ENCODE results near the gene NPEPPS.
"Not testable (repeated sequence)": the region's sequence is repeated elsewhere in the genome, so short reads cannot be mapped to it uniquely, and the experiment has no call there.

The NPEPPS gene

DNA sequence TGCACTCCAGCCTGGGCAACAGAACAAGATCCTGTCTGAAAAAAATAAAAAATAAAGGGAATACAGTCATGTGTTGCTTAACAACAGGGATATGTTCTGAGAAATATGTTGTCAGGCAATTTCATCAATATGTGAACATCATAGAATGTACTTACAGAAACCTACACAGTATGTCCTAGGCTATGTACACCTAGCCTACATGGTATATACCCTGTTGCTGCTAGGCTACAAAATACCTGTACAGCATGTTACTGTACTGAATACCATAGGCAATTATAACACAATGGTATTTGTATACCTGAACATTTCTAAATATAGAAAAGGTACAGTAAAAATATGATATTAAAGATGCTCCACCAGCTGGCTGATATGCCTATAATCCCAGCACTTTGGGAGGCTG lies 62.6 kb downstream of the NPEPPS start:
- not testable (repeated sequence) for ATAC-seq (ENCODE audit: low read depth); H3K4me3 Mint-ChIP-seq; H3K36me3 Mint-ChIP-seq

DNA sequence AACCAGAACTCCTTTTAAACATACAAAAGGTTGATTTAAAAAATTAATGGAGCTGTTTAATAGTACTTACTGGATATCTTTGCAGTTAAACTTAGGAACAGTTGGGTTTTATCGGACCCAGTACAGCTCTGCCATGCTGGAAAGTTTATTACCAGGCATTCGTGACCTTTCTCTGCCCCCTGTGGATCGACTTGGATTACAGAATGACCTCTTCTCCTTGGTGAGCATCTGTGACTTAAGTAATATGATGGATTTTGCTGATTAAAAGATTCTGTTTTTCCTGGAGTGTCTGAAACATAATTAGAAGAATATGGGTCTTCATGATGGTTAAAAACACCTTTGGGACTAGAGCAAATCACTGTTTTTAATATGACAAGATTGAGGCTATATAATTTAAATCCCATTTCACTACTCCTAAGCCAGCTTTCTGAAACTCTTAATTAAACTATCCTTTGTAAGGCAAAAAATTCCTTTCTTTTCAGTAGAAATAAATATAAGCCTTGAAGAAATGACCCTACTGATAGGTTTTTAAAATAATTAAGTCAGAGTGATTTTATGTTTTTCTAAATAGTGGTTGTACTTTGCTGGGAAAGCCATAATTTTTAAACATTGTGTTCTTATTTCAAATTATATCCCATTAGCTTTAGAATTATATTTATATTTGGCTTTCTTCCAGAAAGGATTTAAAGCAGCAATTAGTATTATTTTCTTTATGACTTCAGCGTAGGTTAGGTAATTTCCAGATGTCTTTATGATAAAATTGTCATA lies 73.1 kb downstream of the NPEPPS start:
- Mint-ChIP-seq H3K9me3 (no peaks in the 10 kb centered on the region), H3K4me3 (no peak overlapping the region), H3K27ac (no peak overlapping the region), H3K36me3 (peaks cover 20% of the 10 kb centered on the region), H3K4me1 (no peaks in the 10 kb centered on the region), H3K27me3 (no peaks in the 10 kb centered on the region)
- ATAC-seq (ENCODE audit: low read depth) (no peak), DNase-seq (ENCODE audit: low spot score in 2 of 2) (no peak)

More for the DNA sequence above, 62.6 kb downstream of the NPEPPS start:
- H3K27ac Mint-ChIP-seq; H3K9me3 Mint-ChIP-seq; H3K27me3 Mint-ChIP-seq; DNase-seq (ENCODE audit: low spot score in 2 of 2); H3K4me1 Mint-ChIP-seq: not testable (repeated sequence)

DNA sequence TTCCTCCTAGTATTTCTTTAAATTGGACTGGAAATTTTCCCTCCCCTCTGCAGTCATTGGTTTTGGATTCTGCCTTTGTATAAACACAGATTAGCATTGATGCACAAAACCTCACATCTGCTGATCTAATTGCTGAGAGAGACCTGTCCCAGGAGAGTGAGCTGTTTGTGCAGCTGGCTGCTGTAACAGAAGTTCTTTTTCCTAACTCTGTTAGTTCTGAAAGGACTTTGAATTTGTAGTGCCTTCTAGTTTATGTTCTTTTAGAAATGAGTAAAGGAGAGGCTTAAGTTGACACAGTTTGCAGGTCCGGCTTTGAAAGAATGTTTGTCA lies 73.7 kb downstream of the NPEPPS start:
- Mint-ChIP-seq H3K4me1 (no peaks in the 10 kb centered on the region), H3K27ac (no peak overlapping the region), H3K36me3 (peaks cover 20% of the 10 kb centered on the region), H3K27me3 (no peaks in the 10 kb centered on the region), H3K4me3 (no peak overlapping the region), H3K9me3 (no peaks in the 10 kb centered on the region)
- DNase-seq (ENCODE audit: low spot score in 2 of 2) (no peak), ATAC-seq (ENCODE audit: low read depth) (no peak)

DNA sequence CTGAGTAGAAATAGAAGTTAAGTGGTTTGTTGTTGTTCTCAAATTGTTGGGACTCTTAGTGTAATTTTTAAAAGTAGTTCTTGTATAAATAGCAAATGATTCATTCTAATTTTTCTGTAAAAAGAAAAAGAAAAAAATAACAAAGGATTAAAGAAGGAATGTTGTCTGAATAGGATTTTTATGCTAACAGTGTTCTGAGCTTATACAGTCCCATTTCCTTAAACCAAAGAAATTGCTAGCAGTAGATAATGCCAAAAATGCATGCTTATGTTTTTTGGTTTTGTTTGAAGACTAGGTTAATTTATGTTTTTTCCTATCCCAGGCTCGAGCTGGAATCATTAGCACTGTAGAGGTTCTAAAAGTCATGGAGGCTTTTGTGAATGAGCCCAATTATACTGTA lies 74.1 kb downstream of the NPEPPS start:
- Mint-ChIP-seq H3K4me3 (no peak overlapping the region), H3K9me3 (no peaks in the 10 kb centered on the region), H3K27ac (no peak overlapping the region), H3K4me1 (no peaks in the 10 kb centered on the region), H3K27me3 (no peaks in the 10 kb centered on the region), H3K36me3 (peaks cover 22% of the 10 kb centered on the region)
- ATAC-seq (ENCODE audit: low read depth) (no peak), DNase-seq (ENCODE audit: low spot score in 2 of 2) (no peak)

DNA sequence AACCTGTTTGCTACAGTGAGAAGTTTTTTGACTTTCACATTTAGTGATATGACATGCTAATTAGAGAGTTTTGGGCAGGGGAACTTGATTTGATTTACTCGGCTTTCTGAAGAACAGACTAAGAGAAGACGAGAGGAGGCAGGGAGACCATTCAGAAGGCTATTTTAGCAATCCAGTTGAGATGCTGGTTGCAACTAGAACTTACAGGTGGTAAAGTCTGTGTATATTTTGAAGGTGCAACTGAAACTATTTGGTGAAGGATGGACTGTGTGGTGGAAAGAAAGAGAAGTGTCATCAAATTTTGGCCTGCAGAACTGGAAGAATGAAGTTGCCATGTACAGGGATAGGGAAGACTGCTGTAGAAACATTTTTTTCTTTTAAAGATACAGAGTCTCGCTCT lies 76.6 kb downstream of the NPEPPS start:
- H3K4me3 Mint-ChIP-seq, result no peak overlapping the region
- H3K9me3 Mint-ChIP-seq, result no peaks in the 10 kb centered on the region
- H3K27me3 Mint-ChIP-seq, result no peaks in the 10 kb centered on the region
- H3K4me1 Mint-ChIP-seq, result no peaks in the 10 kb centered on the region
- H3K27ac Mint-ChIP-seq, result peak overlapping the region; percentile 9
- ATAC-seq (ENCODE audit: low read depth), result no peak
- H3K36me3 Mint-ChIP-seq, result peaks cover 21% of the 10 kb centered on the region
- no peak for DNase-seq (ENCODE audit: low spot score in 2 of 2)

DNA sequence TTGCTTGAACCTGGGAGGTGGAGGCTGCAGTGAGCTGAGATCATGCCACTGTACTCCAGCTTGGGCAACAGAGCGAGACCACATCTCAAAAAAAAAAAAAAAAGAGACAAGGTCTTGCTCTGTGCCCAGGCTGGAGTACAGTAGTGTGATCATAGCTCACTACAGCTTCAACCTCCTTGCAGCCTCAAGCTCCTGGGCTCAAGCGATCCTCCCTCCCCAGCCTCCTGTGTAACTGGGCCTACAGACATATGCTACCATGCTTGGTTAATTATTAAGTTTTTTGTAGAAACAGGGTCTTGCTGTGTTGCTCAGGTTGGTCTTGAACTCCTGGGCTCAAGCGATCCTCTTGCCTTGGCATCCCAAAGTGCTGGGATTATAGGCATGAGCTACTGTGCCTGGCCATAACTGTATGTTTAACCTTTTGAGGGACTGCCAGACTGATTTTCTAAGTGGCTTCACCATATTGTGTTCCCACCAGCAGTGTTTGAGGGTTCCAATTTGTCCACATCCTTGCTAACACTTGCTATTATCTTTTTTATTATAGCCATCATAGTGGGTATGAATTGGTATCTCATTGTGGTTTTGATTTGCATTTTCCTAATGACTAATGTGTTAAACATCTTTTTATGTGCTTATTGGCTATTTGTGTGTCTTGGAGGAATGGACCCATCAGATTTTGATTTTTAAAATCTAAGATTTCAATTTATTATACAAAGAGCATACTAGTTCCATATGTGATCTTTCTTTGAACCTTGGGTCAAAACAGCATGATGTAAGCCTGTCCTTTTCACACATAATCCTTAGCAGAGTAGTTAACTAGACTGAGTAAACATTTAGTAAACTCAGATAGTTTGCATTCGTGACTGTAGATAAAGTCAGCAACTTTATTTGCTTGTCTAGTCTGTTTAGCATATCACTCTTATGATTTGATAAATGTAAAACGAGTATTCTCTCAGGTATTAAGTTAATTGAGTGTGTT lies 80.8 kb downstream of the NPEPPS start:
- no peaks in the 10 kb centered on the region for H3K4me1 Mint-ChIP-seq
- DNase-seq (ENCODE audit: low spot score in 2 of 2) (no peak), ATAC-seq (ENCODE audit: low read depth) (no peak)
- H3K4me3 Mint-ChIP-seq, result no peak overlapping the region
- no peaks in the 10 kb centered on the region for H3K9me3 Mint-ChIP-seq
- no peak overlapping the region for H3K27ac Mint-ChIP-seq
- peaks cover 17% of the 10 kb centered on the region for H3K36me3 Mint-ChIP-seq
- H3K27me3 Mint-ChIP-seq, result no peaks in the 10 kb centered on the region

DNA sequence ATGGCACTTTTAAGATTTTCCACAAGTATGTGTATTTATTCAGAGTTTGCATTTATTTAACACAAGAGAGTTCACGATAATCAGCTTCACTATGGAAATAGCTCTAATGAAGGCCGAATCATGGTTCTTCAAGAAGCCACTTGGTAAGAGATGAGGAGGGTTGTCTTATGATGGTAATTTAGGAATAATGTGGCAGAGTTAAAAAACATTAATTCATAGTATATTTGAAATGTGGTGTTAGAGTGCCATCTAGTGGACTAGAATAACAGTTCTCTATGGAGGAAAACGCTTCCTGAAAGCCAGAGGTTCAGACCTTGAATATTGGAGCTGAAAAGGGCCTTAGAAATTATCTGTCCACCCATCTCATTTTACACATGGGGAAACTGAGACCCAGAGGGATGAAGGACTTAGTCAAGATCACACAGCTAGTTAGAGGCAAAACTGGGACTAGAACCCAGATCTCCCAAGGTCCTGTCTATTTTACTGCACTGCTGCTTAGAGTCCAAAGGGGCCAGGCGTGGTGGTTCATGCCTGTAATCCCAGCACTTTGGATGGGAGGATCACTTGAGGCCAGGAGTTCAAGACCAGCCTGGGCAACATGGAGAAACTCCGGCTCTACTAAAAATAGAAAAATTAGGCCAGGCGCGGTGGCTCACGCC lies 85.0 kb downstream of the NPEPPS start:
- Mint-ChIP-seq H3K4me3 (no peak overlapping the region), H3K36me3 (peaks cover 11% of the 10 kb centered on the region), H3K4me1 (no peaks in the 10 kb centered on the region), H3K27me3 (no peaks in the 10 kb centered on the region), H3K27ac (no peak overlapping the region), H3K9me3 (no peaks in the 10 kb centered on the region)
- DNase-seq (ENCODE audit: low spot score in 2 of 2), result peak in 1 of 2 donors; percentile 48
- ATAC-seq (ENCODE audit: low read depth), result peak; percentile 50

DNA sequence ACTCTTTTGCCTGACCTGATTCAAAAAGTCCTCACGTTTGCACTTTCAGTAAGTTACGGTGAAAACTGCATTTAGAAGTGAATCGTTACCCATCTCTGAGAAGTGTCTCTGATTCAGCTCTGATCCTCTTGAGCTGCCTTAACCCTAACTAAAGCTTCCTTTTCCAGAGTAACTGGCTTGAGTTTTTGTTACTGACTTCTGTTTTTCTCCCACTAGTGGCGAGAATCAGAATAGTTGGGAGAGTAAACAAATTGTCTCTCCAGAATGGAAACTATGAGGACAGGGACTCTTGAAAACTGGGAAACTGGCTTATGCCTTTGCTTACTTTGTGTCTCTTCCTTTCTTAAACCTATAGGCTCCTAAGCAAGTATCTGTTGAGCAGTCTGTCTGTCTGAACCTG lies 87.5 kb downstream of the NPEPPS start:
- H3K4me1 Mint-ChIP-seq, result no peaks in the 10 kb centered on the region
- H3K36me3 Mint-ChIP-seq, result peaks cover 12% of the 10 kb centered on the region
- no peak overlapping the region for H3K4me3 Mint-ChIP-seq
- H3K27me3 Mint-ChIP-seq, result no peaks in the 10 kb centered on the region
- no peaks in the 10 kb centered on the region for H3K9me3 Mint-ChIP-seq
- DNase-seq (ENCODE audit: low spot score in 2 of 2) (no peak), ATAC-seq (ENCODE audit: low read depth) (no peak)
- H3K27ac Mint-ChIP-seq, result peak overlapping the region; percentile 18

DNA sequence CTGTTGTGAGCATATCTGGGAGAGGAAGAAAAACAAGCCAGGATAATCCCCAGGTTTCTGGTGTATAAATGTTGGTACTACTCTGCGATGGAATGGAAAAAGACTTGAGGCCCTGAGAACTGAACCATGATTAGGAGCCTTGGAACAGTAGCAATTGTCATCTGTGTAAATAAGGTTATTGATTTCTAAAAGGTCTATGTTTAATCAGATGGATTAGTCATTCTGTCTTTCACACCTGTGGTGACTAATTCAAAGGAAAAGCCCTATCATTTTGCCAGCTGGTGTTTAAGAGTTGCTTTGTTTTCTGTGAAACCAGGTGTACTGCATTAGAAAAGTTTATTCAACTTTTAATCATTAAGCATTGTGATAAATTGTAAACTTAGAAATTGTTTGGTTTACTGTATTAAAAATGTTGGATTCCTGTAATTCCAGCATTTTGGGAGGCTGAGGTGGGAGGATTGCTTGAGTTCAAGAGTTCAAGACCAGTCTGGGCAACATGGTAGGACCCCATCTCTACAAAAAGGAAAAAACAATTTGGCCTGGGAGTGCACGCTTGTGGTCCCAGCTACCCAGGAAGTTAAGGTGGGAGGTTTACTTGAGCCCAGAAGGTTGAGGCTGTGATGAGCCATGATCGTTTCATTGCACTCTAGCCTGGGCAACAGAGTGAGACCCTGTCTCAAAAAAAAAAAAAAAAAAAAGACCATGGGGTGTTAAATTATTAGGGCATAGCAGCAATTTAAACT lies 89.8 kb downstream of the NPEPPS start:
- no peak for DNase-seq (ENCODE audit: low spot score in 2 of 2)
- peaks cover 16% of the 10 kb centered on the region for H3K36me3 Mint-ChIP-seq
- H3K27ac Mint-ChIP-seq, result peak overlapping the region; percentile 13
- no peaks in the 10 kb centered on the region for H3K9me3 Mint-ChIP-seq
- no peaks in the 10 kb centered on the region for H3K27me3 Mint-ChIP-seq
- H3K4me3 Mint-ChIP-seq, result no peak overlapping the region
- H3K4me1 Mint-ChIP-seq, result no peaks in the 10 kb centered on the region
- no peak for ATAC-seq (ENCODE audit: low read depth)

DNA sequence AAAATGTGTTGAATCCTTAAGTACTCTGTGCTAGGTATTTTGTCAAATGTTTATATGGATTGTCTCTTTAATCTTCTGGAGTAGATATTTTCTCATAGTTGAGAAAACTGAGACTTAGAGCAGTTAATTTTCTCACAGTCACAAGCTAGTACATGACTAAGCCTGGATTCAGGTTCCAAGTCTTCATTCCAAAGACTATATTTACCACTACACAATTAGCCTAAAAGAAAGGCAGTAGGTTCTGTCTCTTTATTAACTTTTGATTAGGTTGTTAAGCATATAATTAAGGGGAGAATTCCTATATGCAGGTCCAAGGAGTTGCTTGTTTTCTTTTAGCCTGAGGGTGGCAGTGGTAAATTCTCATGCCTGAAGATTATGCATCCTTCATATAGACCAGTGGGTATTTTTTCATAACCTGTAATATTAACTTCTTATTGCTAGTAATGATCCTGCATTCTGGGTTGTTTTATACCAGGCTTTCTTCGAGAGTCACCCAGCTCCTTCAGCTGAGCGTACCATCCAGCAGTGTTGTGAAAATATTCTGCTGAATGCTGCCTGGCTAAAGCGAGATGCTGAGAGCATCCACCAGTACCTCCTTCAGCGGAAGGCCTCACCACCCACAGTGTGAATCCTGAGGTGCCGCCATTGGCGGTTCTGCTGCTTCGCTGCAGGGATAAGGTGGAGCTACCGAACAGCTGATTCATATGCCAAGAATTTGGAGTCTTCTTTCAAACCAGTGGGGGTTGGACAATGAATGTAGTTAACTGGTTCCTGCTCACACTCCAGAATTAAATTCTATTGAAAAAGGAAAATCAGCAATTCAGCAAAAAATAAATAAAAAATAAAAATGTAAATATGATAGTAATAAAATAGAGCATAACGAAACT lies 90.6 kb downstream of the NPEPPS start:
- Mint-ChIP-seq H3K27ac (no peak overlapping the region), H3K4me3 (no peak overlapping the region), H3K36me3 (peaks cover 16% of the 10 kb centered on the region), H3K9me3 (no peaks in the 10 kb centered on the region), H3K27me3 (no peaks in the 10 kb centered on the region), H3K4me1 (no peaks in the 10 kb centered on the region)
- DNase-seq (ENCODE audit: low spot score in 2 of 2), result no peak
- no peak for ATAC-seq (ENCODE audit: low read depth)

DNA sequence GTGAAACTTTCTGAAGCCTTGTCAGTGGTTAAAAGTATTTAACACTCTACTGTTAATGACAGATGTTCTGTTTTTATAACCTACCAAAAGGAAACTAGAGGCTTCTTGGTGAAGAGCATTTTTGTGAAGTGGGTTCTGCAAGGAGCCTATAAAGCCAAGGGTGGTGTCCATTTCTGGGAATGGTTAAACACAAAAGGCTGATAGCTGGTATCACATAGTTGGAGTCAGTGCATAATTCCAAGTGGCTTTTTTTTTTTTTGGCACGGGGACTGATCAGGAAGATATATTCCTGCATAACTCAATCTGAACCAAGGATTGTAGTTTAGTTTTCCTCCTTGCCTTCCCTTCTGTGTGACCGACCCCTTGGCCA lies 91.3 kb downstream of the NPEPPS start:
- Mint-ChIP-seq H3K9me3 (no peaks in the 10 kb centered on the region), H3K27me3 (no peaks in the 10 kb centered on the region), H3K36me3 (peaks cover 16% of the 10 kb centered on the region), H3K4me3 (no peak overlapping the region), H3K4me1 (no peaks in the 10 kb centered on the region), H3K27ac (no peak overlapping the region)
- ATAC-seq (ENCODE audit: low read depth) (no peak), DNase-seq (ENCODE audit: low spot score in 2 of 2) (no peak)

DNA sequence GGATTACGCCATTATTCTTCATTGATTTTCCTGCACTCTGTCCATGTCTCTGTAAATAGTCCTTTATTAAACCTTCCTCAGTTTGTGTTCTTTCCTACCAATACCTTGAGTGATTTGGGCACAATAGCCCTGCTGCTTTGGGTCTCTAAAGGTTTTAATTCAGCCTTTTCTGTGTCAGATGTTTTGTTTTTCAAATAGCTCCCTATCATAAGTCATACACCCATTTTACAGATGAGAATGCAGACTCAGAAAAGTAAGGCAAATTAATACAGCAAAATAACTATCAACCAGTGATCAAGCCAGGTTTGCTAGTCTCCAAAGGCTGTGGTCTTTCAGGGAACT lies 93.8 kb downstream of the NPEPPS start:
- Mint-ChIP-seq H3K36me3 (peaks cover 10% of the 10 kb centered on the region), H3K4me1 (no peaks in the 10 kb centered on the region), H3K27ac (no peak overlapping the region), H3K4me3 (no peak overlapping the region), H3K9me3 (no peaks in the 10 kb centered on the region), H3K27me3 (no peaks in the 10 kb centered on the region)
- ATAC-seq (ENCODE audit: low read depth), result no peak
- no peak for DNase-seq (ENCODE audit: low spot score in 2 of 2)

DNA sequence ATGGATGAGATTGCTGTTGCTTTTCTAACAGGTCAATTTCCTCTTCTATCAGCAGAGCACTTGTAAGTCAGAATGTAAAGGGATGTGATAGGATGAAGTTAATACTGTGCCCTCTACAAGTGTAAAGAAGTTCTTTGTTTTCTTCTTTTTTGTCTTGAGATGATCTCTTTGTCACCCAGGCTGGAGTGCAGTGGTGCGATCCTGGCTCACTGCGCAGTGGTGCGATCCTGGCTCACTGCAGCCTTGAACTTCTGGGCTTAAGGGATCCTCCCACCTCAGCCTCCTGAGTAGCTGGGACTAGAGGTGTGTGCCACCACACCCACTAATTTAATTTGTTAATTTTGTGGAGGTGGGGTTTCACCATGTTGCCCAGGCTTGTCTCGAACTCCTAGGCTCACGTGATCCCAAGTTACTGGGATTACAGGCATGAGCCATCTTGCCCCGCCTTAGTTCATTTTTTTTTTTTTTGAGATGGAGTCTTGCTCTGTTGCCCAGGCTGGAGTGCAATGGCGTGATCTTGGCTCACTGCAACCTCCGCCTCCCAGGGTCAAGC lies 97.2 kb downstream of the NPEPPS start:
- no peak overlapping the region for H3K27ac Mint-ChIP-seq
- no peak for DNase-seq (ENCODE audit: low spot score in 2 of 2)
- H3K4me3 Mint-ChIP-seq, result no peak overlapping the region
- H3K36me3 Mint-ChIP-seq, result peaks cover 7% of the 10 kb centered on the region
- H3K9me3 Mint-ChIP-seq, result no peaks in the 10 kb centered on the region
- no peak for ATAC-seq (ENCODE audit: low read depth)
- H3K4me1 Mint-ChIP-seq, result no peaks in the 10 kb centered on the region
- no peaks in the 10 kb centered on the region for H3K27me3 Mint-ChIP-seq
